Smooth muscle cell (in vitro differentiated cells): Measurements from ENCODE around the gene IGFN1. TPM values are rescaled to one million over a fixed set of nuclear protein-coding genes. Genes with fewer than 3 reads are reported as not detected.

Experiments used
- DNase-seq: peaks from one replicate; lab custom pipeline; 2025; ENCODE audit not compliant: unreplicated experiment; lab: John Stamatoyannopoulos, UW
- H2AFZ ChIP-seq: fragments of 200-600 bp; sonication (generic); 2 replicates; pipeline ENCODE4 v1.6.0; 2016; ENCODE audit warnings: antibody characterized with exemption, low read depth, mild to moderate bottlenecking
- H3F3A ChIP-seq: fragments of 200-600 bp; sonication (generic); 2 replicates; pipeline ENCODE4 v1.6.0; 2017; ENCODE audit warnings: antibody characterized with exemption, low read depth
- H3K27ac ChIP-seq: fragments of 200-600 bp; sonication (generic); 2 replicates; pipeline ENCODE4 v1.5.1; 2016; ENCODE audit warnings: low read depth, mild to moderate bottlenecking
- H3K27me3 ChIP-seq: fragments of 200-600 bp; sonication (generic); 2 replicates; pipeline ENCODE4 v1.6.1; 2016; ENCODE audit warnings: low read depth, mild to moderate bottlenecking
- H3K36me3 ChIP-seq: fragments of 200-600 bp; sonication (generic); 2 replicates; pipeline ENCODE4 v1.5.1; 2016; ENCODE audit warnings: low read depth
- H3K4me1 ChIP-seq: fragments of 200-600 bp; sonication (generic); 2 replicates; pipeline ENCODE4 v1.5.1; 2016; ENCODE audit warnings: low read depth
- H3K4me2 ChIP-seq: fragments of 200-600 bp; sonication (generic); 2 replicates; pipeline ENCODE4 v1.6.0; 2016; ENCODE audit warnings: mild to moderate bottlenecking
- H3K4me3 ChIP-seq: fragments of 200-600 bp; sonication (generic); 2 replicates; pipeline ENCODE4 v1.5.1; 2016; ENCODE audit warnings: mild to moderate bottlenecking
- H3K79me2 ChIP-seq: fragments of 200-600 bp; sonication (generic); 2 replicates; pipeline ENCODE4 v1.6.0; 2016; ENCODE audit warnings: low read depth, mild to moderate bottlenecking
- H3K9ac ChIP-seq: fragments of 200-600 bp; sonication (generic); 2 replicates; pipeline ENCODE4 v1.6.0; 2016; ENCODE audit warnings: low read depth
- H3K9me3 ChIP-seq: fragments of 200-600 bp; sonication (generic); replicated peaks from 2 replicates; pipeline ENCODE4 v1.5.1; 2016; ENCODE audit warnings: low read depth
- H4K20me1 ChIP-seq: fragments of 200-600 bp; sonication (generic); 2 replicates; pipeline ENCODE4 v1.6.0; 2016; ENCODE audit warnings: low read depth
- WGBS: methylation state at CpG from one replicate; pipeline ENCODE4 v1.1.7; 2016; ENCODE audit warnings: low lambda C conversion rate; 5-methylcytosine and 5-hydroxymethylcytosine counted together
- polyA plus RNA-seq: library from polyadenylated mRNA; unstranded; fragments of >200 nt; fragmentation: Nextera tagmentation; extraction: Ambion mirVana; gene quantifications from 2 replicates; pipeline ENCODE4 v1.2.1, GENCODE V29; 2016
- total RNA-seq: library from RNA; depleted of rRNA; stranded (reverse); fragments of >200 nt; gene quantifications from 2 replicates; pipeline ENCODE4 v1.2.3, GENCODE V29; 2014
- TF ChIP-seq, protein P1 (sequence below): fragments of 200-600 bp; sonication (generic); IDR thresholded peaks from 2 replicates; pipeline ENCODE4 v1.5.1; 2017; ENCODE audit warnings: borderline replicate concordance, mild to moderate bottlenecking, antibody characterized with exemption; ENCODE audit not compliant: insufficient read depth, poor library complexity, severe bottlenecking

Gene IGFN1
- total and polyA plus RNA-seq, 2 experiments from 2014 or later: not detected

DNA sequence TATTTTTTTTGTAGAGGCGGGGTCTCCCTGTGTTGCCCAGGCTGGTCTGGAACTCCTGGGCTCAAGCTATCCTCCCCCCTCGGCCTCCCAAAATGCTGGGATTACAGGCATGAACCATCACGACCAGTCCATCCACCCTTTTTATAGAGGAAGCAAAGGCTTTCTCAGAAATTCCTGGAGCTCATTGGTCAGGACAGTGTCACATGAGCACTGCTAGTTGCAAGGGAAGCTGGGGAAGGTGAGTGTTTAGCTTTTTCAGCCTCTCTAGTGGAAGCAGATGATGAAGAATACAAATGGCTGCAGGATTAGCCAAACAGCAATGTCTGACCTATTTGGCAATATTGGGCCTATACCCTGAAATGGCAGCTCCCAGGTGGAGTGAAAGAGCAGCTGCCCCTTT is 8.0 kb downstream of the IGFN1 start:
- Histone ChIP-seq H3K4me2 (no peak overlapping the region), H3K36me3 (no peaks in the 10 kb centered on the region), H3K27me3 (no peaks in the 10 kb centered on the region), H3F3A (no peaks in the 10 kb centered on the region), H3K79me2 (no peaks in the 10 kb centered on the region), H2AFZ (no peak overlapping the region), H4K20me1 (no peaks in the 10 kb centered on the region), H3K4me3 (no peak overlapping the region), H3K27ac (no peak overlapping the region), H3K9me3 (no peaks in the 10 kb centered on the region), H3K9ac (no peak overlapping the region), H3K4me1 (no peaks in the 10 kb centered on the region)
- WGBS: 80% methylated on average over 3 of the region's 3 CpGs
- DNase-seq: no peak
- TF ChIP-seq, protein P1, sequence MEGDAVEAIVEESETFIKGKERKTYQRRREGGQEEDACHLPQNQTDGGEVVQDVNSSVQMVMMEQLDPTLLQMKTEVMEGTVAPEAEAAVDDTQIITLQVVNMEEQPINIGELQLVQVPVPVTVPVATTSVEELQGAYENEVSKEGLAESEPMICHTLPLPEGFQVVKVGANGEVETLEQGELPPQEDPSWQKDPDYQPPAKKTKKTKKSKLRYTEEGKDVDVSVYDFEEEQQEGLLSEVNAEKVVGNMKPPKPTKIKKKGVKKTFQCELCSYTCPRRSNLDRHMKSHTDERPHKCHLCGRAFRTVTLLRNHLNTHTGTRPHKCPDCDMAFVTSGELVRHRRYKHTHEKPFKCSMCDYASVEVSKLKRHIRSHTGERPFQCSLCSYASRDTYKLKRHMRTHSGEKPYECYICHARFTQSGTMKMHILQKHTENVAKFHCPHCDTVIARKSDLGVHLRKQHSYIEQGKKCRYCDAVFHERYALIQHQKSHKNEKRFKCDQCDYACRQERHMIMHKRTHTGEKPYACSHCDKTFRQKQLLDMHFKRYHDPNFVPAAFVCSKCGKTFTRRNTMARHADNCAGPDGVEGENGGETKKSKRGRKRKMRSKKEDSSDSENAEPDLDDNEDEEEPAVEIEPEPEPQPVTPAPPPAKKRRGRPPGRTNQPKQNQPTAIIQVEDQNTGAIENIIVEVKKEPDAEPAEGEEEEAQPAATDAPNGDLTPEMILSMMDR: no peak

DNA sequence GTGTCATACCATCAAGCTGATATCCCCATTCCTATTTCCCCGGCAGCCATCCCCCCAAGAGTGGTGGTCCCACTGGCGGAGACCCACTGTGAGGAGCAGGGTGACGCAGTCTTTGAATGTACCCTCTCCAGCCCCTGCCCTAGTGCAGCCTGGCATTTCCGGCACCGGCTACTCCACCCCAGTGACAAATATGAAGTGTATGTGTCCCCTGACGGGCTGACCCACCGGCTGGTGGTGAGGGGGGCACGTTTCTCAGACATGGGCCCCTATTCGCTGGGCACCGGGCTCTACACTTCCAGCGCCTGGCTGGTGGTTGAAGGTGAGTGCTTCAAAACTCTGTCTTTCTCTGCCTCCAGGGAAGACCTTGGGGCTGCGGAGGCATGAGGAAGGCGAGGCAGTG is 14.4 kb downstream of the IGFN1 start:
- Histone ChIP-seq H3K27me3 (no peaks in the 10 kb centered on the region), H2AFZ (no peak overlapping the region), H3K36me3 (no peaks in the 10 kb centered on the region), H3K79me2 (no peaks in the 10 kb centered on the region), H3F3A (no peaks in the 10 kb centered on the region), H3K9me3 (no peaks in the 10 kb centered on the region), H3K4me2 (no peak overlapping the region), H3K27ac (no peak overlapping the region), H3K4me1 (no peaks in the 10 kb centered on the region), H3K9ac (no peak overlapping the region), H4K20me1 (no peaks in the 10 kb centered on the region), H3K4me3 (no peak overlapping the region)
- TF ChIP-seq, protein P1: no peak
- DNase-seq: no peak
- WGBS: 89% methylated on average over 13 of the region's 13 CpGs

DNA sequence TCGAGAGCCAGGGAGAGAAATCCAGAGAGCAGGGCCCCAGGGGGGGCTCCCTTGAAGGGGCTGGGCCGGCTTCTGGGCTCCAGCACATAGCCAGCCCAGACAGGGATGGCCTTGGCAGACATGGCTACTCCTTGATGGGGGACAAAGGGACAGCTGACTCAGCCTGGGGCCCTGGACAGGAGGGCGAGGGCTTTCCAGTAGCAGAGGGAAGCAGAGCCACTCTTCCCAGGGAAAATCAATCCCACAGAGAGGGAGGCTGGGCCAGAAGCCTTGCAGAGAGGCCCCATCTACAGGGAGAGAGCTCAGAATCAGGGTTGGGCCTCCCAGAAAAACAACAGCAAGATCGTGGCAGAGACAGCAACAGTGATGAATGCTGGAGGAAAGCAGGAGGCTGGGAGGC is 15.6 kb downstream of the IGFN1 start:
- no peaks in the 10 kb centered on the region for H3K79me2 ChIP-seq
- no peaks in the 10 kb centered on the region for H3K36me3 ChIP-seq
- H2AFZ ChIP-seq: no peak overlapping the region
- no peaks in the 10 kb centered on the region for H4K20me1 ChIP-seq
- no peaks in the 10 kb centered on the region for H3K4me1 ChIP-seq
- no peaks in the 10 kb centered on the region for H3K9me3 ChIP-seq
- no peak overlapping the region for H3K9ac ChIP-seq
- peaks cover 5% of the 10 kb centered on the region for H3K27me3 ChIP-seq
- H3F3A ChIP-seq: no peaks in the 10 kb centered on the region
- WGBS: 42% methylated on average over 4 of the region's 4 CpGs
- DNase-seq: no peak
- TF ChIP-seq, protein P1: no peak
- no peak overlapping the region for H3K4me3 ChIP-seq
- H3K27ac ChIP-seq: no peak overlapping the region
- no peak overlapping the region for H3K4me2 ChIP-seq

DNA sequence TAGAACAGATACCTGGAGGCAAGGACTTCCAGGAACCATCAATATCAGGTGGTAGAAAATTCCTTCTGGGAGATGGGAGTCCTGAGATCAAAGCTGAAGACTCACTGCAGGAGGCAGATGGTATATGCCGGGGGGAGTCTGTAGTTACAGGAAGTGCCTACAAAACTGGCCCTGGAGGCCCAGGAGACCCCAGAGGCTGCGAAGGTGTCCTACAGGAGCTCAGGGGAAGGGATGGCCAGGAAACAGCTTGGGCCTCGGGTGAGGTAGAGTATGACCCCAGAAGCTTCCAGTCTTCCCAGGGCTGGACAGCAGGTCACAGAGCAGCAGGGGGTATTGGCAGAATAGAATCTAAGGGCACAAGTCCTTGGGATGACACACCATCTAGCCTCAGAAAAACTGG is 16.4 kb downstream of the IGFN1 start:
- WGBS: 91% methylated on average over 3 of the region's 3 CpGs
- H3K9ac ChIP-seq: no peak overlapping the region
- H3F3A ChIP-seq: no peaks in the 10 kb centered on the region
- H3K4me2 ChIP-seq: no peak overlapping the region
- TF ChIP-seq, protein P1: no peak
- peaks cover 14% of the 10 kb centered on the region for H3K27me3 ChIP-seq
- no peaks in the 10 kb centered on the region for H3K9me3 ChIP-seq
- H3K4me3 ChIP-seq: no peak overlapping the region
- no peaks in the 10 kb centered on the region for H4K20me1 ChIP-seq
- no peaks in the 10 kb centered on the region for H3K4me1 ChIP-seq
- H3K27ac ChIP-seq: no peak overlapping the region
- no peaks in the 10 kb centered on the region for H3K36me3 ChIP-seq
- no peak overlapping the region for H2AFZ ChIP-seq
- H3K79me2 ChIP-seq: no peaks in the 10 kb centered on the region
- no peak for DNase-seq
